Neural cell (in vitro differentiated cells): ENCODE measurements around the gene SETX.

Experiments used
- POLR2AphosphoS5 ChIP-seq: IDR thresholded peaks from 2 replicates; pipeline ENCODE4 v1.6.1; 2012
- RAD21 ChIP-seq: fragments of 450-650 bp; conservative IDR thresholded peaks from 2 replicates; pipeline ENCODE4 v1.6.1; 2014; ENCODE audit warnings: antibody characterized with exemption, mild to moderate bottlenecking, moderate library complexity
- TF ChIP-seq, protein P1 (sequence below): fragments of 450-650 bp; IDR thresholded peaks from 2 replicates; pipeline ENCODE4 v1.5.1; 2014; ENCODE audit warnings: antibody characterized with exemption, mild to moderate bottlenecking, moderate library complexity; ENCODE audit not compliant: poor library complexity, severe bottlenecking
- TF ChIP-seq, protein P2 (sequence below): IDR thresholded peaks from 2 replicates; pipeline ENCODE4 v1.6.1; 2012; ENCODE audit warnings: borderline replicate concordance

DNA sequence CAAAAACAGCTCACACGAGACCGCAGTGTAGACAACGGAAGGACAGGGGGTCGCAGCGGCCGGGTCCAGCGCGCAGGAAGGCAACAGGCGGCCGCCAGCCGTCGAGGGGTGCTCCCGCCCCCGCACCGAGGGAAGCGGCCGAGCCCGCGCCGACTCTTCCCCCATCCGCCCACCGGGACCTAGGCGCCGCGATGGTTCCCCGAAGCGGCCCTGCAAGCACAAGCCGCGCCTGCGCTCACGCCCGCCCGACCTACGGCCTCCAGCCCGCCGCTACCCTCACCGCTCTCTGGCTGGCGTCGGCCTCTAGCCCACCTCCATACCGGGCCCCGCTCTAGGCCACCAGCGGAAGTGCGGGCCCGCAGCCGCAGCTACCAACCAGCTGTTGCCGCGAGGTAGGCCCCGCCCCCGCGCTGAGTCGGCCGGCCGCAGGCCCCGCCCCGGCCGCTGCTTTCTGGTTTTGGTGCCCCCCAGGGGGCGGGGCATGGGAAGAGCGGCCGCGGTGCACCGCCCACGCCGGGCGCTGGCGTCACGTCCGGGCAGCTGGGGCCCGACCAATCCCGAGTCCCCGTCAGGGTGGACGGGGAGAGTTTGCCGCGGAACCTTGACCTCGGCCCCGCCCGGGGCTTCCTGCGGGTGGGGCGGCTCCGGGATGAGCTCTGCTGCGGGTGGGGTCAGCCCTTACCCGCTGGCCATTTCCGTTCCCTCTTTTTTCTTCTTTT, at the start of gene SETX:
- TF ChIP-seq, protein P1, sequence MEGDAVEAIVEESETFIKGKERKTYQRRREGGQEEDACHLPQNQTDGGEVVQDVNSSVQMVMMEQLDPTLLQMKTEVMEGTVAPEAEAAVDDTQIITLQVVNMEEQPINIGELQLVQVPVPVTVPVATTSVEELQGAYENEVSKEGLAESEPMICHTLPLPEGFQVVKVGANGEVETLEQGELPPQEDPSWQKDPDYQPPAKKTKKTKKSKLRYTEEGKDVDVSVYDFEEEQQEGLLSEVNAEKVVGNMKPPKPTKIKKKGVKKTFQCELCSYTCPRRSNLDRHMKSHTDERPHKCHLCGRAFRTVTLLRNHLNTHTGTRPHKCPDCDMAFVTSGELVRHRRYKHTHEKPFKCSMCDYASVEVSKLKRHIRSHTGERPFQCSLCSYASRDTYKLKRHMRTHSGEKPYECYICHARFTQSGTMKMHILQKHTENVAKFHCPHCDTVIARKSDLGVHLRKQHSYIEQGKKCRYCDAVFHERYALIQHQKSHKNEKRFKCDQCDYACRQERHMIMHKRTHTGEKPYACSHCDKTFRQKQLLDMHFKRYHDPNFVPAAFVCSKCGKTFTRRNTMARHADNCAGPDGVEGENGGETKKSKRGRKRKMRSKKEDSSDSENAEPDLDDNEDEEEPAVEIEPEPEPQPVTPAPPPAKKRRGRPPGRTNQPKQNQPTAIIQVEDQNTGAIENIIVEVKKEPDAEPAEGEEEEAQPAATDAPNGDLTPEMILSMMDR: peak; percentile 12
- TF ChIP-seq, protein P2, sequence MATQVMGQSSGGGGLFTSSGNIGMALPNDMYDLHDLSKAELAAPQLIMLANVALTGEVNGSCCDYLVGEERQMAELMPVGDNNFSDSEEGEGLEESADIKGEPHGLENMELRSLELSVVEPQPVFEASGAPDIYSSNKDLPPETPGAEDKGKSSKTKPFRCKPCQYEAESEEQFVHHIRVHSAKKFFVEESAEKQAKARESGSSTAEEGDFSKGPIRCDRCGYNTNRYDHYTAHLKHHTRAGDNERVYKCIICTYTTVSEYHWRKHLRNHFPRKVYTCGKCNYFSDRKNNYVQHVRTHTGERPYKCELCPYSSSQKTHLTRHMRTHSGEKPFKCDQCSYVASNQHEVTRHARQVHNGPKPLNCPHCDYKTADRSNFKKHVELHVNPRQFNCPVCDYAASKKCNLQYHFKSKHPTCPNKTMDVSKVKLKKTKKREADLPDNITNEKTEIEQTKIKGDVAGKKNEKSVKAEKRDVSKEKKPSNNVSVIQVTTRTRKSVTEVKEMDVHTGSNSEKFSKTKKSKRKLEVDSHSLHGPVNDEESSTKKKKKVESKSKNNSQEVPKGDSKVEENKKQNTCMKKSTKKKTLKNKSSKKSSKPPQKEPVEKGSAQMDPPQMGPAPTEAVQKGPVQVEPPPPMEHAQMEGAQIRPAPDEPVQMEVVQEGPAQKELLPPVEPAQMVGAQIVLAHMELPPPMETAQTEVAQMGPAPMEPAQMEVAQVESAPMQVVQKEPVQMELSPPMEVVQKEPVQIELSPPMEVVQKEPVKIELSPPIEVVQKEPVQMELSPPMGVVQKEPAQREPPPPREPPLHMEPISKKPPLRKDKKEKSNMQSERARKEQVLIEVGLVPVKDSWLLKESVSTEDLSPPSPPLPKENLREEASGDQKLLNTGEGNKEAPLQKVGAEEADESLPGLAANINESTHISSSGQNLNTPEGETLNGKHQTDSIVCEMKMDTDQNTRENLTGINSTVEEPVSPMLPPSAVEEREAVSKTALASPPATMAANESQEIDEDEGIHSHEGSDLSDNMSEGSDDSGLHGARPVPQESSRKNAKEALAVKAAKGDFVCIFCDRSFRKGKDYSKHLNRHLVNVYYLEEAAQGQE: no peak
- peak; percentile 83 for TF ChIP-seq POLR2AphosphoS5
- TF ChIP-seq RAD21: no peak
